Caco-2 (cell line): ENCODE data around the gene CACNB2. TPM values are rescaled to one million over a fixed set of nuclear protein-coding genes. Genes with fewer than 3 reads are reported as not detected.

Experiments
- BruUV-seq: library from RNA; stranded (reverse); fragments of 400-500 nt; replicated peaks from 2 replicates; lab custom pipeline; 2021; lab: Mats Ljungman, UMichigan
- CTCF ChIA-PET: fragments of 300-600 bp; sonication (Branson Sonifier 250); formaldehyde crosslinking; loops from one replicate; lab custom pipeline; 2022; ENCODE audit warnings: antibody characterized with exemption; lab: Charles Lee
- POLR2A ChIA-PET: fragments of 300-600 bp; sonication (Branson Sonifier 250); formaldehyde crosslinking; loops from one replicate; lab custom pipeline; 2022; ENCODE audit warnings: antibody characterized with exemption; lab: Charles Lee
- DNase-seq, 2 experiments: peaks; one replicate each; pipeline versions ENCODE4 v3.0.0 to v3.0.0-alpha.2; 2020 to 2022
- H3K27me3 ChIP-seq: replicated peaks from 2 replicates; pipeline ENCODE4 v1.6.0; 2011; ENCODE audit warnings: low read length; ENCODE audit not compliant: control insufficient read depth, insufficient read depth
- H3K36me3 ChIP-seq: 2 replicates; pipeline ENCODE4 v1.5.1; 2011; ENCODE audit warnings: low read length; ENCODE audit not compliant: control insufficient read depth, insufficient read depth
- H3K4me1 ChIP-seq: fragments of 250-450 bp; sonication (Bioruptor Pico); 2 replicates; pipeline ENCODE4 v1.5.1; 2020; ENCODE audit warnings: mild to moderate bottlenecking
- H3K4me3 ChIP-seq: 2 replicates; pipeline ENCODE4 v1.5.1; 2011; ENCODE audit warnings: low read depth, mild to moderate bottlenecking, control low read depth, low read length
- H3K9me3 ChIP-seq: fragments of 250-450 bp; sonication (Bioruptor Pico); 2 replicates; pipeline ENCODE4 v1.5.1; 2020; ENCODE audit warnings: mild to moderate bottlenecking, moderate library complexity
- H3K27ac Mint-ChIP-seq: one replicate; pipeline ENCODE4 v1.8.0; 2022; ENCODE audit warnings: mixed read lengths; ENCODE audit not compliant: unreplicated experiment
- H3K27me3 Mint-ChIP-seq: one replicate; pipeline ENCODE4 v1.8.0; 2022; ENCODE audit warnings: mixed read lengths; ENCODE audit not compliant: insufficient read depth, unreplicated experiment
- H3K36me3 Mint-ChIP-seq: one replicate; pipeline ENCODE4 v1.8.0; 2022; ENCODE audit warnings: mild to moderate bottlenecking, mixed read lengths; ENCODE audit not compliant: insufficient read depth, unreplicated experiment
- H3K4me1 Mint-ChIP-seq: one replicate; pipeline ENCODE4 v1.8.0; 2022; ENCODE audit warnings: low read depth, mixed read lengths; ENCODE audit not compliant: unreplicated experiment
- H3K4me3 Mint-ChIP-seq: one replicate; pipeline ENCODE4 v1.8.0; 2022; ENCODE audit warnings: mild to moderate bottlenecking, moderate library complexity, mixed read lengths; ENCODE audit not compliant: unreplicated experiment
- H3K9me3 Mint-ChIP-seq: one replicate; pipeline ENCODE4 v1.8.0; 2022; ENCODE audit warnings: mixed read lengths; ENCODE audit not compliant: unreplicated experiment
- intact Hi-C: fragments of 100-400 bp; cut with micrococcal nuclease; formaldehyde crosslinking; loops from one replicate; pipeline ENCODE4 v1.10.0; 2022; ENCODE audit not compliant: unreplicated experiment
- total RNA-seq: library from RNA; stranded (reverse); gene quantifications from 2 replicates; pipeline ENCODE4 v1.2.3, GENCODE V29; 2022
- TF ChIP-seq, protein P1 (sequence below), 2 experiments: fragments of 200-600 bp in 1 of 2; IDR thresholded peaks; 1 replicate in 1 of 2; 2 replicates in 1 of 2; pipeline versions ENCODE4 v1.5.1 to v1.8.0; 2011 to 2022; ENCODE audit warnings: antibody characterized with exemption in 1 of 2, control low read depth in 1 of 2, inconsistent platforms in 1 of 2, low read depth in 1 of 2, low read length in 1 of 2, mild to moderate bottlenecking in 1 of 2, moderate library complexity in 1 of 2; ENCODE audit not compliant: insufficient read depth in 1 of 2, severe bottlenecking in 1 of 2, unreplicated experiment in 1 of 2

The CACNB2 gene
- total RNA-seq, 1 experiment from 2014 or later: 0.98 TPM

- Histone ChIP-seq H3K4me3 (no peak overlapping the region), H3K36me3 (no peaks in the 10 kb centered on the region), H3K9me3 (no peaks in the 10 kb centered on the region), H3K27me3 (no peaks in the 10 kb centered on the region), H3K4me1 (no peaks in the 10 kb centered on the region)
- DNase-seq: no peak
- POLR2A ChIA-PET: no interaction called here
- no peaks in the 10 kb centered on the region for H3K4me1 Mint-ChIP-seq
- no peaks in the 10 kb centered on the region for H3K36me3 Mint-ChIP-seq
- H3K27me3 Mint-ChIP-seq: no peaks in the 10 kb centered on the region
- no peak overlapping the region for H3K4me3 Mint-ChIP-seq
- intact Hi-C loops: no loop called here
- CTCF ChIA-PET: no interaction called here
- peaks cover under 1% of the 10 kb centered on the region for H3K9me3 Mint-ChIP-seq
- TF ChIP-seq, protein P1, sequence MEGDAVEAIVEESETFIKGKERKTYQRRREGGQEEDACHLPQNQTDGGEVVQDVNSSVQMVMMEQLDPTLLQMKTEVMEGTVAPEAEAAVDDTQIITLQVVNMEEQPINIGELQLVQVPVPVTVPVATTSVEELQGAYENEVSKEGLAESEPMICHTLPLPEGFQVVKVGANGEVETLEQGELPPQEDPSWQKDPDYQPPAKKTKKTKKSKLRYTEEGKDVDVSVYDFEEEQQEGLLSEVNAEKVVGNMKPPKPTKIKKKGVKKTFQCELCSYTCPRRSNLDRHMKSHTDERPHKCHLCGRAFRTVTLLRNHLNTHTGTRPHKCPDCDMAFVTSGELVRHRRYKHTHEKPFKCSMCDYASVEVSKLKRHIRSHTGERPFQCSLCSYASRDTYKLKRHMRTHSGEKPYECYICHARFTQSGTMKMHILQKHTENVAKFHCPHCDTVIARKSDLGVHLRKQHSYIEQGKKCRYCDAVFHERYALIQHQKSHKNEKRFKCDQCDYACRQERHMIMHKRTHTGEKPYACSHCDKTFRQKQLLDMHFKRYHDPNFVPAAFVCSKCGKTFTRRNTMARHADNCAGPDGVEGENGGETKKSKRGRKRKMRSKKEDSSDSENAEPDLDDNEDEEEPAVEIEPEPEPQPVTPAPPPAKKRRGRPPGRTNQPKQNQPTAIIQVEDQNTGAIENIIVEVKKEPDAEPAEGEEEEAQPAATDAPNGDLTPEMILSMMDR (IDR thresholded peaks at IDR 0.05; ENCODE audit: insufficient read depth in 1 of 2, low read depth in 1 of 2, low read length in 1 of 2, severe bottlenecking in 1 of 2, unreplicated experiment in 1 of 2): no peak
- BruUV-seq: no TSS peak
- H3K27ac Mint-ChIP-seq: no peak overlapping the region
These were observed 346.2 kb downstream of the CACNB2 start for GRCh38 chr10:18486438-18486837.

GRCh38 chr10:18490755-18491154, 350.5 kb downstream of the CACNB2 start:
- H3K4me1 Mint-ChIP-seq: no peaks in the 10 kb centered on the region
- CTCF ChIA-PET: interaction anchor here (0.6 kb wide), 1 partner anchor 10 kb away, joined by 3 read pairs; no protein-coding TSS in a partner anchor
- H3K36me3 ChIP-seq: no peaks in the 10 kb centered on the region
- H3K27me3 Mint-ChIP-seq: no peaks in the 10 kb centered on the region
- H3K4me1 ChIP-seq: no peaks in the 10 kb centered on the region
- H3K4me3 Mint-ChIP-seq: no peak overlapping the region
- no TSS peak for BruUV-seq
- no peak overlapping the region for H3K27ac Mint-ChIP-seq
- H3K27me3 ChIP-seq: no peaks in the 10 kb centered on the region
- intact Hi-C loops: no loop called here
- peaks cover 8% of the 10 kb centered on the region for H3K9me3 Mint-ChIP-seq
- no peaks in the 10 kb centered on the region for H3K36me3 Mint-ChIP-seq
- H3K4me3 ChIP-seq: no peak overlapping the region
- TF ChIP-seq, protein P1 (IDR thresholded peaks at IDR 0.05; ENCODE audit: insufficient read depth in 1 of 2, low read depth in 1 of 2, low read length in 1 of 2, severe bottlenecking in 1 of 2, unreplicated experiment in 1 of 2): no peak
- H3K9me3 ChIP-seq: no peaks in the 10 kb centered on the region; the same call in 1 of the 2 replicates
- POLR2A ChIA-PET: no interaction called here
- DNase-seq: no peak

- no peak overlapping the region for H3K27ac Mint-ChIP-seq
- no peaks in the 10 kb centered on the region for H3K4me1 Mint-ChIP-seq
- H3K36me3 Mint-ChIP-seq: no peaks in the 10 kb centered on the region
- H3K27me3 ChIP-seq: no peaks in the 10 kb centered on the region
- no peak for DNase-seq
- no peak overlapping the region for H3K4me3 Mint-ChIP-seq
- TF ChIP-seq, protein P1 (IDR thresholded peaks at IDR 0.05; ENCODE audit: insufficient read depth in 1 of 2, low read depth in 1 of 2, low read length in 1 of 2, severe bottlenecking in 1 of 2, unreplicated experiment in 1 of 2): no peak
- ChIA-PET POLR2A (no interaction called here), CTCF (no interaction called here)
- no peaks in the 10 kb centered on the region for H3K9me3 Mint-ChIP-seq
- no peaks in the 10 kb centered on the region; the same call in 1 of the 2 replicates for H3K9me3 ChIP-seq
- no peaks in the 10 kb centered on the region for H3K4me1 ChIP-seq
- no peaks in the 10 kb centered on the region for H3K27me3 Mint-ChIP-seq
- no peaks in the 10 kb centered on the region for H3K36me3 ChIP-seq
- no TSS peak for BruUV-seq
- intact Hi-C loops: no loop called here
- no peak overlapping the region for H3K4me3 ChIP-seq
These were observed 357.7 kb downstream of the CACNB2 start for GRCh38 chr10:18497806-18498369.
